ENCODE data around the gene GFRA4.

DNA sequence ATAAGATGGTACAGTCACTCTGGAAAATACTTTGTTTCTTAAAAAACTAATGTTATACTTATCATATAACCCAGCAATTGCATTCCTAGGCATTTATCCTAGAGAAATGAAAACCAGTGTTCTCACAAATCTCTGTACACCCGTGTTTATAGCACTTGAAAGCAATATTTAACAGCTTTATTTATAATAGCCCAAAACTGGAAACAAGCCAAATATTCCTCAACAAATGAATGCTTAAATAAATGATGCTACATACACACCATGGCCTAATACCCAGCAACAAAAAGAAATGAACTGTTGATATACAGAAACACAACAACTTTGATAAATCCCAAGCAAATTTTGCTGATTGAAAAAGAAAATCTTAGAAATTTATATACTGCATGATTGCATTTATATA, 51.3 kb downstream of the GFRA4 start:
- TF ChIP-seq CTCF (conservative IDR thresholded peaks at IDR 0.05; ENCODE audit: low read length) (no peak), EZH2phosphoT487 (IDR thresholded peaks at IDR 0.05; ENCODE audit: borderline replicate concordance) (no peak)

Data from Loucy (cell line).